ENCODE measurements around the gene PCGF1.
"Not testable (repeated sequence)": the region's sequence is repeated elsewhere in the genome, so short reads cannot be mapped to it uniquely, and the experiment has no call there.

Gene PCGF1

DNA sequence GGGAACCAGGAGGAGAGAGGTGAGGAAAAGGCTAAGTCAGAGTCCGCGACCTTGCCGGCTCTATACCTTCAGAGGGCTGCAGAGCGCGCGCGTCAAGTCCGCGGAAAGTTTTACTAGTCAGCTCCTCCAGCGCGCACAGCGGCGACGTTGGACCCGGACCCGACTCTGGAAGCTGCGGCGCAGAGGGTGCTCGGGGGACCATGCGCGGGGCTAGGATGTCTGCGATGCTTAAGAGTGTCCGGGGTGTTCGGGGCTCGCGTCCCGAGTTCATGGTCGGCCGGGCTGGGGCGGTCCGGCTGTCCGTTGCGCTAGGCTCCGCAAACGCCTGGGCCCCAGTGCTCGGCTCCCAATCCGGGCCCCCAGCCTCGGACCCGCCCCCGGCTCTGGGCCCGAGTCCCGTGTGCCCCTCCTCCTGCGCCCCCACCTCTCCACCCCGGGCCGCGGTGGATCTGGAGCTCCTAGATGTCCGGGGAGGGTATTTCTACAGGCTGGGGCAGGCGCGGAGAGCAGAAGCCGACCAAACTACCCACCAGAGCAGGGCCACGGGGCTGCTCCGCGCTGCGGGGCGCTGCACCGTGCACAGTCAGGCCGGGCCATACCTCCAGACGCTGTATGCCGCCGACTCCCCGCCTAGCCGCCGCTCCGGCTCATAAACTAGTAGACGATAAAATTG is 8.1 kb downstream of the PCGF1 start, which contains the start of gene LBX2:
Gene LBX2, minus strand, starts transcription at position 337 of the 673 bp plus-strand sequence. Its CDS starts 66 bp downstream, at position 271.
- DNase-seq (ENCODE audit: low read depth), result no peak

DNA sequence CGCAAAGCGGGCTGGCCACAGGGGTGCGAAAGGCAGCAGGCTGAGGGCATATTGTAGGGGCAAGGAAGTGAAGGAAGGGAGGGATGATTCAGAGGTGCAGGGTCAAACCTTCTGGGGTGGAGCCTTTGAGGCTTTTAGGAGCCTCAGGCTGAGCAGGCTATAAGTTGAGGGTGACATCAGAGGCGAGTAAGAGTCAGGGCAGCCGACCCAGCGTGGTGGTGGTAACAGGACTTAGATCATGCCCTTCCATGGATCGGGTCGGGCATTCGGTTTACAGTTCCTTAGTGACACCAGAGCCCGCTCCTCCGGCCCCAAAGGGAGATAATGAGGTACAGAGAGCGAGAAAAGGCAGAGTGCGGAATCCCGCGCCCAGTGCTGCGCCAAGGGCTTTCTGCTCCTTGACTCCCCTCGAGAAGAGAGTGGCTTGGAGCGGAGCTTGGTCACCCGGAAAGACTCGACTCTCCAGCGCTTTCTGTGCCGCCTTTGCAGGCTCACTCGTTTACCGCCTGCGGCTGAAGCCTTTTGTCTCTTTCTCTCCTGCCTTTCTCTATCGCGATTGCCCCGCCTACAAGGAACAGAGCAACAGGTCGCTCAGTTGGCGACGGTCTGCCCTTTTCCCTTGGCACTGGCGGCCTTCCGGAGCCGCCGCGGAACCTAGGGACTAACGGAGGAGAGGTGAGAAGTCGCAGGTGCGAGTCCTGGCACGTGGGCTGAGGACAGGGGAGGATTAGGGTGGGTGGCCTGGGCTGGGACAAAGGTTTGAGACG is 8.8 kb downstream of the PCGF1 start:
- DNase-seq (ENCODE audit: low read depth), result no peak

DNA sequence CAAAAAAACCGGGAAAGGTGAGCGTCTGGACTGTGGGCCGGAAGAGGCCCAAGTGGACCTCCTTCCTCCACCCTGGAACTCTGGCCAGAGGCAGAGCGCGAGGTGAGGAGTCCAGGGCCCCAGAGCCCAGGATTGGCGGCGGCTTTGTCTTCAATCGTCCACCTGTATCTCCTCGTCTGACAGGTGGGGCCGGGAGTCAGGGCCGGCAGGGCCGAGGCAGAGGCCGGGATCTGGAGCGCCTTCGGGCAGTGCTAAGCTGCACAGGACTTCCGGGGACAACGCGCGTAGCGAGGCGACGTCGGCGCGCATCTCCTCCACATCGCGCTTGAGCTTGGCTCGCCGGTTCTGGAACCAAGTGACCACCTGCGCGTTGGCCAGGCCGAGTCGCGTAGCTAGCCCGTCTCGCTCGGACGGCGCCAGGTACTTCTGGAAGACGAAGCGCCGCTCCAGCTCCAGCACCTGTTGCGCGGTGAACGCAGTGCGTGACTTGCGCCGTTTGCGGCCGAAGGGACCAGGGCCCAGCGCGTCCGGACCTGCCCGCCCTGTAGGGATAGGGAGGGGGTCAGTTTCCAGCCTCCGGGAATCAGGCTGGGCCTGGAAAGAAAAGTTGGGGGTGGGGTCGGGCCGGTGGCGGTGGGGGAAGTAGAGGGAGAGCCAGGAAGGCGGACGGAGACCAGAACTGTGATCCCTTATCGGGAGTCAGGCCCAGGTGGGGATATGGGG is 9.6 kb downstream of the PCGF1 start:
- DNase-seq (ENCODE audit: low read depth), result no peak

DNA sequence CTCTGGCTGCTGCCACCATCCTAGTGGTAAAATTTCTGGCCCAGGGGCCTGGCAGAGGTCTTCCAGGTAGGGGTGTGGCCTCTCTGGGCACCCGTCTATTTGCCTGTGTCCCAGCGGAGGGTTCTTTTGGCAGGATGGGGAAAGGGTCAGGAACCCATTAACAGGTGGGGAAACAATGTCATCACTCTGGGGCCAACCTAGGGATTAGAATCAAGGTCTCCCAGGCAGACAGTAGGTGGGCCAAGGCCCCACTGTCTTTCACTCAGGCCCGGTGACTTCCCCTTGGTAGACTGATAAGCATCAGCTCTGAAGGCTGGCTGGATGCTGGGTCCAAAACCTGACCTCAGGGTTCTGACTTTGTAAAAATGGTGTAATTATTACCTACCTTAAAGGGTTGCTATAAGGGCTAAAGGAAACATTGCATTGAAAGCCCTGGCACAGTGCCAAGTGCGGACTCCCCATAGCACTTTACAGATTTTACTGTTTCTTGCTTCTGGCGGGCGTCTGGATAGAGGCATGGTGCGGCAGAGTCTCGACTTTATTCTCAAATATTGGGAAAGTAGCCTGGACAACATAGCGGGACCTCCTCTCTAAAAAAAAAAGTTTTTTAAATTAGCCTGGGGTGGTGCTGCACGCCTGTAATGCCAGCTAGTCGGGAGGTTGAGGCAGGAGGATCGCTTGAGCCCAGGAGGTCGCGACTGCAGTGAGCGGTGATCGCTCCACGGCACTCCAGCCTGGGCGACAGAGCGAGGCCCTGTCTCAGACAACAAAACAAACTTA is 10.3 kb downstream of the PCGF1 start:
- no peak for DNase-seq (ENCODE audit: low read depth)

DNA sequence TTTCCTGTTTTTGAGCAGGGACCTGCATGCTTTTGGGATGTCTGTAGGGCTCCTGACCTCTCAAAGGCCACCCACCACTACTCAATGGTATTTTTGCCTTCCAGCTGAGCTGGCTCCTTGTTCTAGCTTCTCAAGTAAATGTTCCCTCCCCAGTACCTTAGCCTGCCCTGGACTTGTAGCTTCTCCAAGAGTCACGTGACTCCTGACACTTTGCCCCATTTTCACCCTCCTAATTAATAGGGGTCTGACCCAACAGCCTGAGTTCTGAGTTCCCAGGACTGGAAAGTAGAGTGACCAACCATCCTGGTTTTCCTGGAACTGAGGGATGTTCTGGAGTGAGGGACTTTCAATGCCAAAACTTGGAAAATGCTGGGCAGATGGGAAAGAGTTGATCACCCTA is 12.1 kb downstream of the PCGF1 start:
- DNase-seq (ENCODE audit: low read depth), result no peak

DNA sequence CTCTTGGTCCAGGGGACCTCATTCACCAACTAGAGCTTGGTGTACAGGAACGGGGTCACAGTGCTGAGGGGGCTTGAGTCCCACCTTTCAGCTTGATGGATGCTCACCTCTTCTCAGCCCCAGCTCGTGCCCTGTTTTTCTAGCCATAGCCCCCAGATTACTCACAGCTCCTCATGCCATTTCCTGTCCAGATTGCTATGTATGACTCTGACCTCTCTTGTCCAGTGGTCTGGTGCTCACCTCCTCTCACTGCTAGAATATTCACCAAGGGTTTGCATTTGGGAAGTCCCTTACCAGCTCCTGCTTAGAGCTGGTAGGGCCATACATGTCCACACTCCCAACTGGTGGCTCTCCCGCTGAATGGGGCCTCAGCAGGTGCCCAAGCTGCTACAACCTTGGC is 13.9 kb downstream of the PCGF1 start:
- DNase-seq (ENCODE audit: low read depth), result no peak

DNA sequence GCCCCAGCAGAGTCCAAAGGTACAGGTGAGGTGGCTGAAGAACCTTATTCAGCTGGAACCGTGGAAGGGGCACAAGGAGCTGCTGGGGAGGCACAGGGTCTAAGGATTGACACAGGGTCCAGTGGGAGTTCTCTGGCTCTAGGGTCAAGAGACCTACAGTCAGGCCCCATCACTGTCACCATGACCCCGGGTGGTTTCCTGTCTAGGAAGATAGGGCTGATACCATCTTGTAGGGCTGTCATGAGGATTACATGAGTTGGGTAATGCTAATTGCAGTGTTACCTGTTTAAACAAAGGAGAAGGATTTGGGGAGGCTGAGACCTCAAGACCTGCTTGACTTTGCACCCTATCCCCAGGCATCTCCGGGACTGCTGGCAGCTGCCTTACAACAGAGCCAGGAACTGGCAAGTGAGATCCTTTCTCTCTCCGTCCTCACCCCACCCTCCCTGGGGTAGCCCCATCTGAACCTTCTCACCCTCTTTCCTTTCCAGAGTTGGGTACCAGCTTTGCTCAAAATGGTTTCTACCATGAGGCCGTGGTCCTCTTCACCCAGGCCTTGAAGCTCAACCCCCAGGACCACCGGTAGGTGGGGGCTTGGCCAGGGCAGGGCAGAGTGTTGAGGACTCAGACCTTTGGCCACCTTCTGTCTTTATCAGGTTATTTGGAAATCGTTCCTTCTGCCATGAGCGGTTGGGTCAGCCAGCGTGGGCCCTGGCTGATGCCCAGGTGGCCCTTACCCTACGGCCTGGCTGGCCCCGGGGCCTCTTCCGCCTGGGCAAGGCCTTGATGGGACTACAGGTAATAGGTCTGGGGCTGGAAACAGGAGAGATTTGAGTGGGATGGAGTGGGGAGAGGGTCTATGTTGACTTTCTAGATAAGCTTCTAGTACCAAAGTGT is 15.6 kb downstream of the PCGF1 start:
- no peak for DNase-seq (ENCODE audit: low read depth)

DNA sequence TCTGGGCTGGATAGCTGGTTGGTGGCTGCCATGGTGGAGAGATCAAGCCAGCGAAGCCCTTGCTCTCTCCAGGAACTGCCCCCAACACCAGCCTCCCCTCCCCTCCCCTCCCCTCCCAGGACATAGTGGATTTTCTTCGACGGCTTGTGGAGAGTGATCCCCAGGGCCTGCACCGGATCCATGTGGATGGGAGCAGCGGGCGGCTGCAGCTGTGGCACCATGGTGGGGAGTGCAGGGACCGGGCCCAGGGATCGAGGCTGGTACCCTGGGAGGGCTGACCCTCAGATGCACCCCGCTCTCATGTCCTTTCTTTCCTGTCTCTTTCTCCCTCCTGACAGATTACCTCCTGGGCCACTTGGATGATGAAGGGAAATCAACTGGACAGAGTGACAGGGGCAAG is 17.6 kb downstream of the PCGF1 start:
- DNase-seq (ENCODE audit: low read depth), result no peak

DNA sequence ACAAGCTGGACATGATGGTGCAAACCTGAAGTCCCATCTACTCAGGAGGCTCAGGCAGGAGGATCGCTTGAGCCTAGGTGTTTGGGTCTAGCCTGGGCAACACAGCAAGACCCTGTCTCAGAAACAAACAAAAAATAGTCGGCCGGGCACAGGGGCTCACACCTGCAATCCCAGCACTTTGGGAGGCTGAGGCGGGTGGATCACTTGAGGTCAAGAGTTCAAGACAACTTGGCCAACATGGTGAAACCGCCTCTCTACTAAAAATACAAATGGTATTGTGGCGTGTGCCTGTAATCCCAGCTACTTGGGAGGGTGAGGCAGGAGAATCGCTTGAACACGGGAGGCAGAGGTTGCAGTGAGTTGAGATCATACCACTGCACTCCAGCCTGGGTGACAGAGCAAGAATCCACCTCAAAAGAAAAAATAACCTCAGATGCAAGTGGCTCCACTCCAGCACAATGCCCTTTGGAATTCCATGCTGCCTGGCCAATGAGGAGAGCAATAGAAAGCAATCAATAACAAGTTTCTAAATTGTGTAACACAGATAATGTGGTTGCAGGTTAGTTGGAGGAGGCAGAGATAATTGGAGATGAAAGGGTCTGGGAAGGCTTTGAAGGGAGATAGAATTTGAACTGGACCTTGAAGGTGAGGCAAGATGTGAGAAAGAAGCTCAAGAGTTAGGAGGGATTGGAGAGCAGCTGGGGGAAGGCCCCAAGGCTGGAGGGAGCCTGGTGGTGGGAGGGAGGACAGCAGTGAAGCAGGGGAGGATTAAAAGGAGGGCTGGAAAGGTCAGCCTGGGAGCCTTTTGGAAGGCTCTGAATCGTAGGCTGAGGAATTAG is 18.6 kb downstream of the PCGF1 start:
- no peak for DNase-seq (ENCODE audit: low read depth)

DNA sequence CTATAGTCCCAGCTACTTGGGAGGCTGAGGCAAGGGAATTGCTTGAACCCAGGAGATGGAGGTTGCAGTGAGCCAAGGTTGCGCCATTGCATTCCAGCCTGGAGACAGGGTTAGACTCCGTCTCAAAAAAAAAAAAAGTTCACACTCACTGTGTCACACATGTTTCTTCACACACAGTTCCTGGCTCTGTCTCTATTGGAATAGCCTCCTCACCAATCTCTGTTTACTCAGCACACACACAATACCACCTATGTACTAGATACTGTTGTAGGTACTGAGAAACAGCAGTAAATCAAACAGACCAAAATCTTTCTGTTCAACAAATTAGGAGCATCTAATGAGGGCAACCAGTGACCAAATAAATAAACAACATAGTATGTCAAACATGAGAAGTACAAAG is 21.4 kb downstream of the PCGF1 start:
- DNase-seq (ENCODE audit: low read depth), result no peak

DNA sequence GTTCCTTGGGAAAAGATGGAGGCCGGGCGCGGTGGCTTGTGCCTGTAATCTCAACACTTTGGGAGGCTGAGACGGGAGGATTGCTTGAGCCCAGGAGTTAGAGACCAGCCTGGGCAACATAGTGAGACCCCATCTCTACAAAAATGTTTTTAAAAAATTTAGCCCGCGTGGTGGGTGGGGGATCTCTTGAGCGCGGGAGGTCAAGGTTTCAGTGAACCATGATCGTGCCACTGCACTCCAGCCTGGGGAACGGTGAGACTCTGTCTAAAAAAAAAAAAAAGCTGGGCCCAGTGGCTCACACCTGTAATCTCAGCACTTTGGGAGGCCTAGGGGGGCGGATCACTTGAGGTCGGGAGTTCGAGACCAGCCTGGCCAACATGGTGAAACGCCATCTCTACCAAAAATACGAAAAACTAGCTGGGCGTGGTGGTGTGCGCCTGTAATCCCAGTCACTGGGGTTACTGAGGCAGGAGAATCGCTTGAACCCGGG is 23.8 kb downstream of the PCGF1 start:
- DNase-seq (ENCODE audit: low read depth), result not testable (repeated sequence)

DNA sequence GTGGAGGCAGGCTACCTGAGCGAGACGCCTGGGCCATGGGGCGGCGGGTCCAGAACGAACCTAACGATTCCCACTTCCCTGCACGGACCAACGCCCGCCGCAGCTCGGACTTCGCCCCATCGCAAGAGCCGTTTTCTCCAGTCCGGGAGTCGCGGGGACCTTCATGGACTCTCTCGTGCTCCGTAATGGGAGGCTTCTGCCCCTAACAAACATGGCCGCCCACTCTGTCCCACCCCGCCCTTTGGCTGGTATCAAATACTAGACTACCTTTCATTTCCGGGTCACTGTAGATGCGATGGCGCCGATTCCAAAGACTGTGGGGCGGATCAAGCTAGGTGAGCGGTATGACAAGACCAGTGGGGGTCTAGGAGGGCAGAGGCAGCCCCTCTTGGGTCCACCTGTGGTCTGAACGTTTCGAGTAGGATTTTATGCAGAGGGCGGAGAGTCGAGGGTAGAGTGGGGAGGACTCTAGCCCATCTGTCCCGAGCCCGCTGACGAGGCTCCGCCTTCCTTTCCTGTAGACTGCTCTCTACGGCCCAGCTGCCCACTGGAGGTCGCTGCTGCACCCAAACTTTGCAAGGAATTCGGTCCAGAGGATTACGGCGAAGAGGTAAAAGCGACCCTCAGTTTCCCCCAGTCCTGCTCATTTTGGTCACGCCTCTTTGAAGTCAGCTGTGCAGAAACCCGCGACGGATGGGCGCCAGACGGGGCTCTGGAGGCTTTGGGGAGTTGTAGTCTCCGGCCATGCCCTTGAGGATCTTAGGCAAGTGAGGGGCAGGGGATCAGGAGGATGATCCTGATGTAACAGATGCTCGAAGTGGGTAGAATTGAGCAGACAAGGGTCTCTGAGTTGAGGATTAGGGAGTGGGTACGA is 24.5 kb downstream of the PCGF1 start, which contains the start of the genes CCDC142 and TTC31:
Gene CCDC142, minus strand, starts transcription at position 198 of the 874 bp plus-strand sequence. Its CDS starts 161 bp downstream, at position 37.
Gene TTC31, plus strand, starts transcription at position 281 of the 874 bp plus-strand sequence. Its CDS starts 15 bp downstream, at position 296.
- DNase-seq (ENCODE audit: low read depth), result peak; percentile 93

DNA sequence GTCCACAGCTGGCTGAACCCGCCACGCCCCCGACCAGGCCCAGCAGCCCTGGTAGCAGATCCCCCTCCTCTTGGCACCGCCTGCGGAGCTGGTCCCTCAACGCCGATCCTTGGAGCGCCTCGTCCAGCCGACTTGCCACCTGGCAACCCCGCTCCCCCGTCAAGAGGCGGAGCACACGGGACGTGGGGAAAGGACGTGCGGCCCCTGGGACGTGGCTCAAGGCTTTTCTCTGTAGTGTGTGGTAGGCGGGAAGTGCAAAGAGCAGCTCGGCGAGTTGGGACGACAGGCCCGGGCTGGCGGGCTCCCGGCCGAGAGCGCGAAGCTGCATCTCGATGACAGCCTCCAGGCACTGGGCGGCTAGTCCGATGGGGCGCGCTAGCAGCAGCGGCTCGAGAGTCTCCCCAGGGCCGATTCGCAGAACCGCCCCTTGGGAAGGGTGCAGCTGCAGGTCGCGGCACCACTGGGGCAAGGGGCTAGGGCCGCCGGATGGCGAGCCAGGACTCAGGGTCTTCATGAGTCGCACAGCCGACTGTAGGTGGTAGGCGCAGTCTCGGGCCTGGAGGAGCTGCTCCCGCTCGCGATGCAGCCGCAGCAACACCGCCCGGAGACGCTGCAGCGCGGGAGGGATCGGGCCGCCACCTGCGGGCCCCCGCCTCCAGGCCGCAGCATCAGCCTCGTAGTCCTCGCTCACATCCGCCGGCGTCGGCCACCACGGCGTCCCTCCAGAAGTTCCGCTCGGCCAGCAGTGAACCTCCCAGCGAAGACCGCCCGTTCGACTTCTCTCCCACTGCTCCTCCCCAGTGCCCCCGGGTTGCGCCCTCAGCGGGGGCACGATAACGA is 25.3 kb downstream of the PCGF1 start:
- DNase-seq (ENCODE audit: low read depth), result no peak

DNA sequence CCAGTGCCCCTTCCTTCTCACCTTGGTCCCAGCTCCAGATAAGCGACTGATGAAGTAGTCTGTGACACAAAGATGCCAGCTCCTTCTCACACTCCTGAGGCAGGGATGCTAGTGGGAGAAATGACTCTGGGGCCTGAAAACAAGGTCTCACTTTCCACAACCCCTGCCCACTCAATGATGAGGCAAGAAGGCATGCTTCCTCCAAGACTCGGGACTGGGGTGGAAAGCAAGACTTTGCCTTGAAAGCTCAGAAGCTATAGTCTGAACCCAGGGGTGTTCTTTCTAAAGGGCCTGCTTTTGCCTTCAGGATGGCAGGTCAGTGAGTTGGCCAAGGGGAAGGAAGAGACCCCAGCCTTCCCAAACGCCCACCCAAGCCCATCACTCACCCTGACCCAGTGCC is 26.1 kb downstream of the PCGF1 start:
- no peak for DNase-seq (ENCODE audit: low read depth)

DNA sequence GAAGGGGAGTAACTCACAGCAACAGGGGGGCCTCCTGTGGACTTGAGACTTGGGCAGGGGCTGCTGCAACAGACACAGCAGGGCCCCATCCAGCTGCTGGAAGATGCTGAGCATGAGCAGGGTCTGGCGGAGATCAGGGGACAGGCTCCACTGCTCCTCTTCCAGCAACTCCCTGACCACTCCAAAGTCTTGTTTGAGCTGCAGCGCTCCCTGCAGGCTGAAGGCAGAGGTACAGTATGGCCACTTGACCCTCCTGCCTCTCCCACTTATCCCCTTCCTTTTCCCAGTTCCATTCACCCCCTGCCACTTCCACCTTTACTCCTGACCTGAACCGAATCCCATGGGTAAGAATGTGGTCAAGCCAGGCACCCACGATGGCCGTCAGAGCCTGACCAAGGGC is 32.6 kb downstream of the PCGF1 start:
- no peak for DNase-seq (ENCODE audit: low read depth)

DNA sequence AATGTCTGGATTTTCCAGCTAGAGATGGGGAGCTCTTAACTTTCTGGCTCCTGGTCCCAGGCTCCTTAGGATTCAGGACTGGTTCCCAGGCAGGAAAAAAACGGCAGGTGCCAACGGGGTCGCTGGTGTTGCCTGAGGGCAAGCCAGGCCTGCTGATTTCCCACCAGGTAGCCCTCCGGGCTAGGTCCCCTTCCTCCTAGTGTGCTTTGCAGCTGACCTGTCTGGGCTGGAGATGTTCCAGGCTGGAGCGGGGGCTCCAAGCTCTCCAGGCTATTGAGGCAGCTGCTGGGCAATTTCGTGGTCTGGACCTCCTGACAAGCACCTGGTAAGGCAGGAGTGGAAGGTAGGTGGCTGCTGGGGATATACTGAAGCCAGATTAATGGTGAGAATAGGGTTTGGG is 33.0 kb downstream of the PCGF1 start:
- no peak for DNase-seq (ENCODE audit: low read depth)

DNA sequence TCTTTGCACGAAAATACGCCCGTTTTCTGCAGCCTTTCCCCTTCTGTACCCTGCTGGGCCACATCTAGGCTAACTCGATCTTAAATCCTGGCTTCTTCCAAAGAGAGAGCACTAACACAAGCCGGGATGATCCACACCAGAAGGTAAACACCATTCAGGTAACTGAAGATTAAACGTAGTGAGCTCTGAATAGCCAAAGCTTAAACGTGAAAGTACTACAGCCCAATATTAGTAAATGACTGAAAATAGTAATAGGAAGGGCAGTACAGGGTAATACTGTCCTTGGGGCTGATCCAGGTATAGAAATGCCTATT is 34.6 kb downstream of the PCGF1 start:
- DNase-seq (ENCODE audit: low read depth), result no peak
